ENCODE measurements around the gene CNTNAP4. TPM values are rescaled to one million over a fixed set of nuclear protein-coding genes. Genes with fewer than 3 reads are reported as not detected.

The CNTNAP4 gene
- total and polyA plus RNA-seq, 2 of the 8 experiments (the other 6 are each of a cell fraction or from before 2014, with no cell fraction given), result not detected

- no peak for TF ChIP-seq POU5F1 (IDR thresholded peaks at IDR 0.05; ENCODE audit: low read depth, low read length)
Observed at GRCh38 chr16:76531236-76531635, 254.0 kb downstream of the CNTNAP4 start (continued).
